Mucosa of rectum (tissue), 2 donors: Measurements from ENCODE around the gene APOB.

ENCODE experiments used
- H3K27ac ChIP-seq, 2 donors: one replicate each; pipeline ENCODE4 v1.7.0; 2013; ENCODE audit warnings: inconsistent platforms in 2 of 2, low read depth in 2 of 2, low read length in 2 of 2
- H3K27me3 ChIP-seq, 2 donors: one replicate each; pipeline ENCODE4 v1.7.0; 2013; ENCODE audit warnings: low read length in 2 of 2; ENCODE audit not compliant: control insufficient read depth in 2 of 2, insufficient read depth in 2 of 2
- H3K36me3 ChIP-seq, 2 donors: one replicate each; pipeline ENCODE4 v1.7.0; 2013; ENCODE audit warnings: low read length in 2 of 2; ENCODE audit not compliant: control insufficient read depth in 2 of 2, insufficient read depth in 2 of 2
- H3K4me1 ChIP-seq, 2 donors: one replicate each; pipeline ENCODE4 v1.7.0; 2013; ENCODE audit warnings: low read length in 2 of 2, mild to moderate bottlenecking in 1 of 2; ENCODE audit not compliant: control insufficient read depth in 2 of 2, insufficient read depth in 2 of 2
- H3K4me3 ChIP-seq, 2 donors: one replicate each; pipeline ENCODE4 v1.7.0; 2013; ENCODE audit warnings: low read length in 2 of 2
- H3K9ac ChIP-seq, 2 donors: one replicate each; pipeline ENCODE4 v1.7.0; 2013; ENCODE audit warnings: low read length in 2 of 2, low read depth in 1 of 2, mild to moderate bottlenecking in 1 of 2
- H3K9me3 ChIP-seq, 2 donors: one replicate each; pipeline ENCODE4 v1.7.0; 2013; ENCODE audit warnings: low read length in 2 of 2; ENCODE audit not compliant: control insufficient read depth in 2 of 2
- donor health status: healthy.
- donor health status: Normal muscosa, but diverticular disease.

APOB gene

GRCh38 chr2:20972110-20972509, 71.8 kb downstream of the APOB start:
- H3K9ac ChIP-seq, result no peak overlapping the region
- no peaks in the 10 kb centered on the region for H3K9me3 ChIP-seq
- no peaks in the 10 kb centered on the region for H3K36me3 ChIP-seq
- peak overlapping the region in 1 of 2 donors; percentile 16 for H3K27ac ChIP-seq
- H3K4me3 ChIP-seq, result no peak overlapping the region
- H3K27me3 ChIP-seq, result no peaks in the 10 kb centered on the region
- H3K4me1 ChIP-seq, result peaks cover 0 to 3% of the 10 kb centered on the region in 2 donors

- H3K9me3 ChIP-seq, result no peaks in the 10 kb centered on the region
- H3K4me3 ChIP-seq, result no peak overlapping the region
- H3K4me1 ChIP-seq, result no peaks in the 10 kb centered on the region
Measured at GRCh38 chr2:20970068-20970467, 73.8 kb downstream of the APOB start.

GRCh38 chr2:20966061-20966595, 77.7 kb downstream of the APOB start:
- H3K9ac ChIP-seq, result no peak overlapping the region
- H3K27me3 ChIP-seq, result peaks cover 0 to 3% of the 10 kb centered on the region in 2 donors
- H3K27ac ChIP-seq, result no peak overlapping the region
- no peaks in the 10 kb centered on the region for H3K4me1 ChIP-seq
- H3K4me3 ChIP-seq, result no peak overlapping the region
- no peaks in the 10 kb centered on the region for H3K9me3 ChIP-seq
- no peaks in the 10 kb centered on the region for H3K36me3 ChIP-seq

More at GRCh38 chr2:20970068-20970467, 73.8 kb downstream of the APOB start:
- no peak overlapping the region for H3K27ac ChIP-seq
- H3K27me3 ChIP-seq, result peaks cover 0 to 3% of the 10 kb centered on the region in 2 donors
- H3K36me3 ChIP-seq, result no peaks in the 10 kb centered on the region
- no peak overlapping the region for H3K9ac ChIP-seq

DNA sequence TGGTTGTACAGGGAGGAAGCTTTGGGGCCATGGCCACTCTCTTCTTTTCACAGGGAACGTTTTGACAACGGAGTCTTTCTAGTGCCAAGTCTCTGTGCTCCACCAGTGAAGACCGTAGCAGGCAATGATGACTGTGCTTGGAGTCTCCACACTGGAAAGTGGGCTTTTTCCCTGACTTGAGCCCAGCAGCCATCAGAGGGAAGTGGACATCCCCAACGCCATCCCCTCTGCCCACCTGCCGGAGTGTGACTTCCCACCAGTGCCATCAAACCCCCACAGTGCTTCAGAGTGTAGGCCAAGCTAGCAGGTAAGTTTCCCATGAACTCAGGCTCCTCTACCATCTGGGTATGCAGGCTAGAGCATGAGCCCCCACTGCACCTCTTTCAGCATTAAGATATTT, 78.7 kb downstream of the APOB start:
- peaks cover 0 to 5% of the 10 kb centered on the region in 2 donors for H3K27me3 ChIP-seq
- H3K9me3 ChIP-seq, result no peaks in the 10 kb centered on the region
- no peaks in the 10 kb centered on the region for H3K36me3 ChIP-seq
- H3K27ac ChIP-seq, result no peak overlapping the region
- H3K4me1 ChIP-seq, result no peaks in the 10 kb centered on the region
- no peak overlapping the region for H3K9ac ChIP-seq
- H3K4me3 ChIP-seq, result no peak overlapping the region

- H3K27ac ChIP-seq, result no peak overlapping the region
- no peaks in the 10 kb centered on the region for H3K4me1 ChIP-seq
- H3K9me3 ChIP-seq, result no peaks in the 10 kb centered on the region
- peaks cover 0 to 5% of the 10 kb centered on the region in 2 donors for H3K27me3 ChIP-seq
- H3K4me3 ChIP-seq, result no peak overlapping the region
- H3K36me3 ChIP-seq, result no peaks in the 10 kb centered on the region
- no peak overlapping the region for H3K9ac ChIP-seq
Measured at GRCh38 chr2:20963867-20964266, 80.0 kb downstream of the APOB start.

DNA sequence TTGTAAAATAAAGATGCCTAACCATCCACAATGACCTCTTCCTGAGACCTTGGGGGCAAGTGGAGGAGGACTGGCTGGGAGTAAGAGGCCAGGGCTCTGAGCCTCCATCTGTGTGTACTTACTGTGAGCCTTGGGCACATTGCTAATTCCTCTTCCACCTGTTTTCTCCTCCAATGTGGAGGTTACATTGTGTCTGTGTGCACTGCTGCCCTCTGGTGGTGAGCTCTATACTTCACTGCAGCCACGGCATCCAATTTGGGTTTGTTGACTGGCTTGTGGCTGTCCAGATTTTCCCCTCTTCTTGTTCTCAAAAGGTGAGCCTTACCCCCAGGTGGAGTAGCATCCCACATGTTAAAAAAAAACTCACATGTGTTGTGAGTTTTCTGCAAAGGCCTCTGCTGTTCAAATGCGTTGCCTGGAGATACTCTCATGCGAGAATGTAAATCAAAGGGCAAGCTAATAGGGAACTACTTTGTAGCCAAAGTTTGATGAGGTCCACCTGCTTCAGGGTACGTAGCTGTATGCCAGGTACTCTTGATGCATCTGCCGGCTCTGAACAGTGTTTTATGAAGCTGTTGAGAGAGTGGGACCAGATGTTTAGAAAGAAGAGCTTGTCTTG, 80.8 kb downstream of the APOB start:
- Histone ChIP-seq H3K36me3 (no peaks in the 10 kb centered on the region), H3K27ac (no peak overlapping the region), H3K4me1 (no peaks in the 10 kb centered on the region), H3K9ac (no peak overlapping the region), H3K4me3 (no peak overlapping the region), H3K27me3 (peaks cover 0 to 5% of the 10 kb centered on the region in 2 donors), H3K9me3 (no peaks in the 10 kb centered on the region)

DNA sequence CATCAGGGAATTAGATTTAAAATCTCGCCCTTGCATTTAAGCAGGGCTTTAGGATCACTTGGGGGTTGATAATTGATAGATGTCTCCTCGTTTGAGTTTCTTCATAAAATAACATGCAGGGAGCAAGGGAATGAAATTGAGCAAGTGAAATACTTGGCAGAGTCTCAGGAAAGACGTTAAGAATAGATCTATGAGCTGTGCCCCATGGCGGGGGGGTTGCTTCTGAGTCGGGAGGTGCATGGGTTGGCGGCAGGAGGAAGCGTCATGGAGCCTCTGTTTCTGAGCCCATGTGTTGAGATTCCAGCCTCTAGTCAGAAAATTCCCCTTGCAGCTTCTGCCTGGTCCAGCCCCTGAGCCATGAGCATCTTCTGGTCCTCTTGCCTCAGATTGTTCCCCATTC, 82.0 kb downstream of the APOB start:
- H3K9ac ChIP-seq, result no peak overlapping the region
- no peaks in the 10 kb centered on the region for H3K36me3 ChIP-seq
- no peak overlapping the region for H3K27ac ChIP-seq
- H3K4me1 ChIP-seq, result no peaks in the 10 kb centered on the region
- H3K4me3 ChIP-seq, result no peak overlapping the region
- H3K27me3 ChIP-seq, result peaks cover 0 to 5% of the 10 kb centered on the region in 2 donors
- no peaks in the 10 kb centered on the region for H3K9me3 ChIP-seq

DNA sequence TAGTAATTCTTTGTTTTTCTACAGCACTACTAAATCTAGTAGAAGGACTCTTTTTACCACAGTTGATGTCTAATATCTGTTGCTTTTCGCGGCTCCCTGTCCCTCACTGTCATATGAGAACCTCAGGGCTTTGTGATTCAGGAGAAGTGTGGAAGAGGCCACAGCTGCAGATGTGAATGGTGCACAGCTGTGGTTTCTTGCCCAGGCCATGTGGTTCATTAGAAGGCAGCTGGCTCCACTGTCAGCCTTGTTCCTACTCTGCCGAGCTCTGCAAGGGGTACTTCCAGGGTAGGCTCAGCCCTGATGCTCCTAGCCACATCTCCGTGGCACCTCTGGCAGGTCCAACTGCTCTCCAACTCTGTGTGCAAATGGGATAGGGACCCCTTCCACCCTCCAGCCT, 83.9 kb downstream of the APOB start:
- H3K4me3 ChIP-seq, result no peak overlapping the region
- H3K9me3 ChIP-seq, result no peaks in the 10 kb centered on the region
- no peak overlapping the region for H3K27ac ChIP-seq
- H3K9ac ChIP-seq, result no peak overlapping the region
- no peaks in the 10 kb centered on the region for H3K4me1 ChIP-seq
- H3K27me3 ChIP-seq, result peaks cover 0 to 2% of the 10 kb centered on the region in 2 donors
- no peaks in the 10 kb centered on the region for H3K36me3 ChIP-seq

- no peaks in the 10 kb centered on the region for H3K36me3 ChIP-seq
- no peak overlapping the region for H3K4me3 ChIP-seq
- H3K9ac ChIP-seq, result no peak overlapping the region
- no peaks in the 10 kb centered on the region for H3K4me1 ChIP-seq
- no peaks in the 10 kb centered on the region for H3K9me3 ChIP-seq
- no peak overlapping the region for H3K27ac ChIP-seq
- peaks cover 0 to 2% of the 10 kb centered on the region in 2 donors for H3K27me3 ChIP-seq
Measured at GRCh38 chr2:20959252-20959651, 84.6 kb downstream of the APOB start.

DNA sequence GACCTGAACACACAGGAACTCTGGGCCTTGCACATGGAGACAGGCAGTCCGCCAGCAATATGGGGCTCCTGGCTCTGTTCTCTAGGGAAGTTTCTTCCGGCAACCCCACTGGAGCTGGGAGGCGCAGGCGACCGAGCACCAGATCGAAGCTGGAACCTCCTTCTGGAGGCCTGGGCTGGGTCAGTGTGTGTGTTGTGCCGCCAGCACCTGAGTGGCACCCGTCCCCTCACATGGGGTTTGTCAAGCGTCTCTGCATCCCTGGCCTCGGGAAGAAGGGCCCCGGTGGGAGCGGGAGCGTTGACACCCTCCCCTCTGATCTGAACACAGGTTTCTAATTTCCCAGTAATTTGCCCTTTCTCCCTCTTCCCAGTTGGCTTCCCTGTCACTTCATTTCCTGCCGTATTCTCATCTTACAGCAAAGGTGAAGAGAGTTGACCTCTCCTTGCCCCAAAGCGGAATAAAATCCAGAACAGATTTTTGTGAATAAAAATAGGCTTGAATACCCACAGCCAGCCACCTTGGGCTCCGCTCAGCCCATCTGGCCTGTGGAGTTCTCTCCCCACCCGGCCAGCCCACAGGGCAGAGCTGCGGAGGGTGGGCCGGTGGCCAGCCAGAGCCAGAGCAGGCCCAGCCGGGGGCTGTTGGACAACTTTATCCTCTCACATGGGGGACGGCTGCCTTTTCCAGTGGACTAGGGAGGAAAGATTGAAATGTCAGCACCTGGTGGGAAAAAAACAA, 85.9 kb downstream of the APOB start:
- H3K9ac ChIP-seq, result no peak overlapping the region
- H3K27me3 ChIP-seq, result peaks cover 0 to 2% of the 10 kb centered on the region in 2 donors
- no peak overlapping the region for H3K4me3 ChIP-seq
- H3K36me3 ChIP-seq, result no peaks in the 10 kb centered on the region
- H3K9me3 ChIP-seq, result no peaks in the 10 kb centered on the region
- H3K4me1 ChIP-seq, result no peaks in the 10 kb centered on the region
- H3K27ac ChIP-seq, result no peak overlapping the region
